KG1 (cell line): ENCODE data around the gene BMP7.
"Not testable (repeated sequence)": the region's sequence is repeated elsewhere in the genome, so short reads cannot be mapped to it uniquely, and the experiment has no call there.

Source experiments
- DNase-seq: peaks from one replicate; lab custom pipeline; 2025; lab: John Stamatoyannopoulos, UW

Gene BMP7

GRCh38 chr20:57249772-57250171 is 16.7 kb downstream of the BMP7 start:
- DNase-seq: no peak

GRCh38 chr20:57249073-57249472 is 17.4 kb downstream of the BMP7 start:
- DNase-seq: no peak

GRCh38 chr20:57248132-57248797 is 18.2 kb downstream of the BMP7 start:
- no peak for DNase-seq

- DNase-seq: no peak
Observed at GRCh38 chr20:57247292-57247965, 19.0 kb downstream of the BMP7 start.

- no peak for DNase-seq
Observed at GRCh38 chr20:57245997-57246396, 20.4 kb downstream of the BMP7 start.

- DNase-seq: no peak
Observed at GRCh38 chr20:57244627-57245214, 21.7 kb downstream of the BMP7 start.

- no peak for DNase-seq
Observed at GRCh38 chr20:57244221-57244585, 22.2 kb downstream of the BMP7 start.

GRCh38 chr20:57243480-57244220 is 22.8 kb downstream of the BMP7 start:
- no peak for DNase-seq

- no peak for DNase-seq
Observed at GRCh38 chr20:57242414-57242813, 24.0 kb downstream of the BMP7 start.

GRCh38 chr20:57241363-57241991 is 25.0 kb downstream of the BMP7 start:
- DNase-seq: no peak

GRCh38 chr20:57240581-57241362 is 25.7 kb downstream of the BMP7 start:
- DNase-seq: no peak

GRCh38 chr20:57239725-57240124 is 26.7 kb downstream of the BMP7 start:
- DNase-seq: not testable (repeated sequence)

GRCh38 chr20:57239324-57239723 is 27.1 kb downstream of the BMP7 start:
- DNase-seq: not testable (repeated sequence)

- DNase-seq: no peak
Observed at GRCh38 chr20:57238089-57238488, 28.4 kb downstream of the BMP7 start.

GRCh38 chr20:57237585-57237953 is 28.9 kb downstream of the BMP7 start:
- no peak for DNase-seq

GRCh38 chr20:57236813-57237584 is 29.4 kb downstream of the BMP7 start:
- no peak for DNase-seq

- no peak for DNase-seq
Observed at GRCh38 chr20:57234556-57235251, 31.7 kb downstream of the BMP7 start.

GRCh38 chr20:57231951-57232428 is 34.5 kb downstream of the BMP7 start:
- DNase-seq: no peak

GRCh38 chr20:57231161-57231560 is 35.3 kb downstream of the BMP7 start:
- DNase-seq: no peak

- DNase-seq: no peak
Observed at GRCh38 chr20:57230247-57230646, 36.2 kb downstream of the BMP7 start.
